OCI-LY3 (cell line): ENCODE data around the gene MOV10.

ENCODE experiments used
- CTCF ChIP-seq: fragments of 200-600, 300-600 bp; sonication (generic); IDR thresholded peaks from 2 replicates; pipeline ENCODE4 v1.5.1; 2014; ENCODE audit warnings: antibody characterized with exemption, low read length, low read depth
- EZH2phosphoT487 ChIP-seq: fragments of 200-600 bp; shearing (Covaris generic); IDR thresholded peaks from 2 replicates; pipeline ENCODE4 v1.6.1; 2018; ENCODE audit warnings: antibody characterized with exemption, mixed run types, low read depth

- TF ChIP-seq CTCF (no peak), EZH2phosphoT487 (no peak)
Measured at GRCh38 chr1:112694363-112694929, 20.0 kb downstream of the MOV10 start.
